Mesothelial cell of epicardium (in vitro differentiated cells): Measurements from ENCODE around the gene DDR2. TPM values are rescaled to one million over a fixed set of nuclear protein-coding genes. Genes with fewer than 3 reads are reported as not detected.

Experiments
- DNase-seq, 2 experiments: peaks; one replicate each; pipeline ENCODE4 v3.0.0; 2021; ENCODE audit warnings: low spot score in 2 of 2; ENCODE audit not compliant: unreplicated experiment in 2 of 2
- H3K27ac Mint-ChIP-seq: 2 replicates; pipeline ENCODE4 v1.8.0; 2021; ENCODE audit warnings: mixed read lengths
- H3K27me3 Mint-ChIP-seq: 2 replicates; pipeline ENCODE4 v1.8.0; 2021; ENCODE audit warnings: low read depth, mixed read lengths
- H3K36me3 Mint-ChIP-seq: 2 replicates; pipeline ENCODE4 v1.8.0; 2021; ENCODE audit warnings: mixed read lengths
- H3K4me1 Mint-ChIP-seq: 2 replicates; pipeline ENCODE4 v1.8.0; 2021; ENCODE audit warnings: mixed read lengths
- H3K4me3 Mint-ChIP-seq: 2 replicates; pipeline ENCODE4 v1.8.0; 2021; ENCODE audit warnings: mild to moderate bottlenecking, moderate library complexity, mixed read lengths
- H3K9me3 Mint-ChIP-seq: 2 replicates; pipeline ENCODE4 v1.8.0; 2021; ENCODE audit warnings: mixed read lengths
- CTCF ChIP-seq: fragments of 200-600 bp; sonication (generic); IDR thresholded peaks from one replicate; pipeline ENCODE4 v1.5.0; 2021; ENCODE audit warnings: antibody characterized with exemption; ENCODE audit not compliant: unreplicated experiment
- total RNA-seq: library from RNA; stranded (reverse); gene quantifications from 3 replicates; pipeline ENCODE4 v1.2.1, GENCODE V29; 2021

The DDR2 gene
- total RNA-seq, 1 donor from 2014 or later = 58.1 TPM

GRCh38 chr1:162626094-162626493 lies 6.2 kb upstream of the DDR2 start:
- TF ChIP-seq CTCF = no peak
- Mint-ChIP-seq H3K36me3 (no peaks in the 10 kb centered on the region), H3K27me3 (no peaks in the 10 kb centered on the region), H3K4me1 (peaks cover 37% of the 10 kb centered on the region), H3K9me3 (no peaks in the 10 kb centered on the region), H3K4me3 (no peak overlapping the region), H3K27ac (peak overlapping the region; percentile 86)
- DNase-seq = no peak

- H3K27ac Mint-ChIP-seq = peak overlapping the region; percentile 41
- H3K4me1 Mint-ChIP-seq = peaks cover 44% of the 10 kb centered on the region
- H3K27me3 Mint-ChIP-seq = no peaks in the 10 kb centered on the region
- H3K4me3 Mint-ChIP-seq = peak overlapping the region; percentile 1
- no peak for TF ChIP-seq CTCF
- no peak for DNase-seq
- H3K36me3 Mint-ChIP-seq = no peaks in the 10 kb centered on the region
- H3K9me3 Mint-ChIP-seq = no peaks in the 10 kb centered on the region
These were observed 5.5 kb upstream of the DDR2 start for GRCh38 chr1:162626761-162627160.

GRCh38 chr1:162627662-162628296 lies 4.5 kb upstream of the DDR2 start:
- Mint-ChIP-seq H3K4me1 (peaks cover 50% of the 10 kb centered on the region), H3K36me3 (no peaks in the 10 kb centered on the region)

GRCh38 chr1:162629077-162629627 lies 3.1 kb upstream of the DDR2 start:
- H3K9me3 Mint-ChIP-seq = no peaks in the 10 kb centered on the region
- no peaks in the 10 kb centered on the region for H3K36me3 Mint-ChIP-seq
- TF ChIP-seq CTCF = no peak
- no peaks in the 10 kb centered on the region for H3K27me3 Mint-ChIP-seq
- peak overlapping the region; percentile 18 for H3K27ac Mint-ChIP-seq
- H3K4me3 Mint-ChIP-seq = no peak overlapping the region
- peaks cover 55% of the 10 kb centered on the region for H3K4me1 Mint-ChIP-seq
- no peak for DNase-seq

More at GRCh38 chr1:162627662-162628296, 4.5 kb upstream of the DDR2 start:
- Mint-ChIP-seq H3K9me3 (no peaks in the 10 kb centered on the region), H3K27ac (no peak overlapping the region), H3K27me3 (no peaks in the 10 kb centered on the region), H3K4me3 (no peak overlapping the region)
- no peak for DNase-seq
- peak; percentile 40 for TF ChIP-seq CTCF

- H3K4me1 Mint-ChIP-seq = peaks cover 60% of the 10 kb centered on the region
- no peaks in the 10 kb centered on the region for H3K9me3 Mint-ChIP-seq
- H3K36me3 Mint-ChIP-seq = no peaks in the 10 kb centered on the region
- H3K27ac Mint-ChIP-seq = peak overlapping the region; percentile 87
- no peak overlapping the region for H3K4me3 Mint-ChIP-seq
- TF ChIP-seq CTCF = no peak
- no peak for DNase-seq
- no peaks in the 10 kb centered on the region for H3K27me3 Mint-ChIP-seq
These were observed 2.6 kb upstream of the DDR2 start for GRCh38 chr1:162629651-162630050.
